Measurements from ENCODE around the gene KNDC1. TPM values are rescaled to one million over a fixed set of nuclear protein-coding genes. Genes with fewer than 3 reads are reported as not detected.

The KNDC1 gene
- total and polyA plus RNA-seq, 2 donors (not counting 3 experiments of a cell fraction or from before 2014, with no cell fraction given): not detected

GRCh38 chr10:133126431-133127290 lies 33.4 kb upstream of the KNDC1 start:
- no peaks in the 10 kb centered on the region for H3K4me1 ChIP-seq (ENCODE audit: control insufficient read depth, extremely low read depth, insufficient read depth, low read length)
- intact Hi-C loops (cut with micrococcal nuclease): no loop called here
- no peaks in the 10 kb centered on the region for H3K9me3 ChIP-seq (replicated peaks; ENCODE audit: control insufficient read depth, insufficient read depth, low read length)
- H3K27me3 ChIP-seq (ENCODE audit: control insufficient read depth in 2 of 2, insufficient read depth in 2 of 2, low read length in 2 of 2): no peaks in the 10 kb centered on the region
- no peak overlapping the region for H3K4me3 ChIP-seq (replicated peaks in 1 of 3; ENCODE audit: insufficient read depth in 1 of 3, low read depth in 1 of 3, low read length in 3 of 3)
- no peak overlapping the region for H3K9ac ChIP-seq (replicated peaks; ENCODE audit: extremely low read depth, insufficient read depth, low read length)
- dilution Hi-C loops (cut with MboI; ENCODE audit: extremely low pct_ligation_motif_present, low sequenced_read_pairs): no loop called here
- no peak overlapping the region for H2AFZ ChIP-seq (ENCODE audit: low read depth, low read length)
- no peaks in the 10 kb centered on the region for H3K79me2 ChIP-seq (ENCODE audit: control insufficient read depth, insufficient read depth, low read length)
- ChIA-PET CTCF (no interaction called here), POLR2A (no interaction called here)
- TF ChIP-seq EZH2 (IDR thresholded peaks at IDR 0.05; ENCODE audit: borderline replicate concordance, low read depth, low read length, severe bottlenecking) (no peak), MYC (IDR thresholded peaks at IDR 0.05; ENCODE audit: low read depth, low read length) (no peak), CTCF (IDR thresholded peaks at IDR 0.05; ENCODE audit: extremely low read depth in 1 of 2, insufficient read depth in 1 of 2, low read depth in 1 of 2, low read length in 2 of 2) (no peak), JUN (IDR thresholded peaks at IDR 0.05; ENCODE audit: borderline replicate concordance, insufficient read depth, insufficient read length, low read depth) (no peak), MAX (IDR thresholded peaks at IDR 0.05; ENCODE audit: insufficient read depth, insufficient read length) (no peak), FOS (IDR thresholded peaks at IDR 0.05; ENCODE audit: borderline replicate concordance, insufficient read depth, low read length) (no peak), POLR2AphosphoS5 (IDR thresholded peaks at IDR 0.05; ENCODE audit: insufficient read depth, low read depth, low read length) (no peak), POLR2A (IDR thresholded peaks at IDR 0.05; ENCODE audit: low read depth, low read length) (no peak), GATA2 (IDR thresholded peaks at IDR 0.05; ENCODE audit: insufficient read depth, insufficient read length, low read depth, low read length) (no peak)
- H3K27ac ChIP-seq (ENCODE audit: insufficient read depth, low read depth, low read length): no peak overlapping the region
- no peaks in the 10 kb centered on the region for H4K20me1 ChIP-seq (replicated peaks; ENCODE audit: control insufficient read depth, extremely low read depth, insufficient read depth, low read length)
- BruUV-seq (replicated peaks): no TSS peak
- DNase-seq (ENCODE audit: low read depth, low spot score): no peak
- no peaks in the 10 kb centered on the region for H3K36me3 ChIP-seq (ENCODE audit: control insufficient read depth in 2 of 2, extremely low read depth in 1 of 2, insufficient read depth in 2 of 2, low read length in 2 of 2)
- no peak overlapping the region for H3K4me2 ChIP-seq (ENCODE audit: insufficient read depth, low read length)
- H3K9me1 ChIP-seq (replicated peaks; ENCODE audit: control insufficient read depth, extremely low read depth, insufficient read depth, low read length): no peaks in the 10 kb centered on the region
- no peak for FAIRE-seq
